HG02759 (cell line): Measurements from ENCODE around the gene RAB11FIP3.
"Not testable (repeated sequence)": the region's sequence is repeated elsewhere in the genome, so short reads cannot be mapped to it uniquely, and the experiment has no call there.

ENCODE experiments used
- ATAC-seq: cut with Tn5 transposase; IDR thresholded peaks from one replicate; pipeline ENCODE4 v1.9.1; 2021; ENCODE audit warnings: mild to moderate bottlenecking, moderate library complexity; ENCODE audit not compliant: unreplicated experiment

The RAB11FIP3 gene

GRCh38 chr16:466651-467050 lies 41.2 kb downstream of the RAB11FIP3 start:
- ATAC-seq, result no peak

- not testable (repeated sequence) for ATAC-seq
These were observed 41.9 kb downstream of the RAB11FIP3 start for GRCh38 chr16:467249-467871.

- ATAC-seq, result no peak
These were observed 42.8 kb downstream of the RAB11FIP3 start for GRCh38 chr16:468068-468821.

- not testable (repeated sequence) for ATAC-seq
These were observed 44.0 kb downstream of the RAB11FIP3 start for GRCh38 chr16:469459-469858.

GRCh38 chr16:470418-470817 lies 45.0 kb downstream of the RAB11FIP3 start:
- no peak for ATAC-seq

- no peak for ATAC-seq
These were observed 46.1 kb downstream of the RAB11FIP3 start for GRCh38 chr16:471353-472198.

- no peak for ATAC-seq
These were observed 46.7 kb downstream of the RAB11FIP3 start for GRCh38 chr16:472199-472504.

- ATAC-seq, result no peak
These were observed 47.9 kb downstream of the RAB11FIP3 start for GRCh38 chr16:473046-474043.

GRCh38 chr16:474420-475122 lies 49.1 kb downstream of the RAB11FIP3 start:
- no peak for ATAC-seq

GRCh38 chr16:476039-476438 lies 50.6 kb downstream of the RAB11FIP3 start:
- ATAC-seq, result no peak

GRCh38 chr16:477301-478157 lies 52.1 kb downstream of the RAB11FIP3 start:
- ATAC-seq, result no peak

- not testable (repeated sequence) for ATAC-seq
These were observed 52.8 kb downstream of the RAB11FIP3 start for GRCh38 chr16:478287-478686.

- no peak for ATAC-seq
These were observed 57.2 kb downstream of the RAB11FIP3 start for GRCh38 chr16:482468-483185.

GRCh38 chr16:483341-484075 lies 58.1 kb downstream of the RAB11FIP3 start:
- ATAC-seq, result no peak

- no peak for ATAC-seq
These were observed 64.2 kb downstream of the RAB11FIP3 start for GRCh38 chr16:489606-490005.

GRCh38 chr16:490768-491167 lies 65.3 kb downstream of the RAB11FIP3 start:
- no peak for ATAC-seq

- no peak for ATAC-seq
These were observed 65.9 kb downstream of the RAB11FIP3 start for GRCh38 chr16:491220-491919.
